Measurements from ENCODE around the gene CHN1.

GRCh38 chr2:174969091-174969734 lies 36.0 kb downstream of the CHN1 start:
- TF ChIP-seq, protein P1, sequence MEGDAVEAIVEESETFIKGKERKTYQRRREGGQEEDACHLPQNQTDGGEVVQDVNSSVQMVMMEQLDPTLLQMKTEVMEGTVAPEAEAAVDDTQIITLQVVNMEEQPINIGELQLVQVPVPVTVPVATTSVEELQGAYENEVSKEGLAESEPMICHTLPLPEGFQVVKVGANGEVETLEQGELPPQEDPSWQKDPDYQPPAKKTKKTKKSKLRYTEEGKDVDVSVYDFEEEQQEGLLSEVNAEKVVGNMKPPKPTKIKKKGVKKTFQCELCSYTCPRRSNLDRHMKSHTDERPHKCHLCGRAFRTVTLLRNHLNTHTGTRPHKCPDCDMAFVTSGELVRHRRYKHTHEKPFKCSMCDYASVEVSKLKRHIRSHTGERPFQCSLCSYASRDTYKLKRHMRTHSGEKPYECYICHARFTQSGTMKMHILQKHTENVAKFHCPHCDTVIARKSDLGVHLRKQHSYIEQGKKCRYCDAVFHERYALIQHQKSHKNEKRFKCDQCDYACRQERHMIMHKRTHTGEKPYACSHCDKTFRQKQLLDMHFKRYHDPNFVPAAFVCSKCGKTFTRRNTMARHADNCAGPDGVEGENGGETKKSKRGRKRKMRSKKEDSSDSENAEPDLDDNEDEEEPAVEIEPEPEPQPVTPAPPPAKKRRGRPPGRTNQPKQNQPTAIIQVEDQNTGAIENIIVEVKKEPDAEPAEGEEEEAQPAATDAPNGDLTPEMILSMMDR (IDR thresholded peaks at IDR 0.05) = no peak
- TF ChIP-seq POLR2A (IDR thresholded peaks at IDR 0.05) (no peak), POLR2AphosphoS5 (IDR thresholded peaks at IDR 0.05) (no peak)

All from upper lobe of left lung (tissue), 4 donors.